GM19351 (cell line): ENCODE measurements around the gene IGFBP3.
"Not testable (repeated sequence)": the region's sequence is repeated elsewhere in the genome, so short reads cannot be mapped to it uniquely, and the experiment has no call there.

Source experiments
- ATAC-seq: cut with Tn5 transposase; IDR thresholded peaks from one replicate; pipeline ENCODE4 v1.9.1; 2021; ENCODE audit warnings: mild to moderate bottlenecking, moderate library complexity; ENCODE audit not compliant: unreplicated experiment

IGFBP3 gene

GRCh38 chr7:45920502-45921380 is at the start of gene IGFBP3:
Gene IGFBP3 (minus strand): TSS chr7:45921272. CDS start chr7:45921140, 132 bp downstream.
- no peak for ATAC-seq

GRCh38 chr7:45970454-45970853 is 49.4 kb upstream of the IGFBP3 start:
- ATAC-seq: no peak

- no peak for ATAC-seq
Observed at GRCh38 chr7:45969940-45970339, 48.9 kb upstream of the IGFBP3 start.

GRCh38 chr7:45968856-45969541 is 47.9 kb upstream of the IGFBP3 start:
- ATAC-seq: no peak

- ATAC-seq: no peak
Observed at GRCh38 chr7:45968312-45968711, 47.2 kb upstream of the IGFBP3 start.

GRCh38 chr7:45967591-45968157 is 46.6 kb upstream of the IGFBP3 start:
- ATAC-seq: no peak

- no peak for ATAC-seq
Observed at GRCh38 chr7:45962861-45963260, 41.8 kb upstream of the IGFBP3 start.

- no peak for ATAC-seq
Observed at GRCh38 chr7:45957721-45958120, 36.6 kb upstream of the IGFBP3 start.

GRCh38 chr7:45955286-45955685 is 34.2 kb upstream of the IGFBP3 start:
- no peak for ATAC-seq

- not testable (repeated sequence) for ATAC-seq
Observed at GRCh38 chr7:45953055-45953454, 32.0 kb upstream of the IGFBP3 start.

GRCh38 chr7:45944058-45944457 is 23.0 kb upstream of the IGFBP3 start:
- no peak for ATAC-seq

GRCh38 chr7:45940939-45941338 is 19.9 kb upstream of the IGFBP3 start:
- no peak for ATAC-seq

GRCh38 chr7:45940237-45940781 is 19.2 kb upstream of the IGFBP3 start:
- ATAC-seq: not testable (repeated sequence)

GRCh38 chr7:45939574-45939973 is 18.5 kb upstream of the IGFBP3 start:
- no peak for ATAC-seq

- no peak for ATAC-seq
Observed at GRCh38 chr7:45938626-45939302, 17.7 kb upstream of the IGFBP3 start.

- no peak for ATAC-seq
Observed at GRCh38 chr7:45937862-45938261, 16.8 kb upstream of the IGFBP3 start.

- ATAC-seq: no peak
Observed at GRCh38 chr7:45937301-45937700, 16.2 kb upstream of the IGFBP3 start.

- ATAC-seq: no peak
Observed at GRCh38 chr7:45930967-45931366, 9.9 kb upstream of the IGFBP3 start.

- no peak for ATAC-seq
Observed at GRCh38 chr7:45927721-45928120, 6.6 kb upstream of the IGFBP3 start.

GRCh38 chr7:45924283-45924682 is 3.2 kb upstream of the IGFBP3 start:
- ATAC-seq: no peak

GRCh38 chr7:45923818-45924217 is 2.7 kb upstream of the IGFBP3 start:
- no peak for ATAC-seq
